ENCODE results near the gene MCTP1. TPM values are rescaled to one million over a fixed set of nuclear protein-coding genes. Genes with fewer than 3 reads are reported as not detected.

MCTP1 gene
- total RNA-seq, 1 experiment from 2014 or later = 5.6 TPM

- no peak for DNase-seq (ENCODE audit: low spot score)
- CTCF ChIA-PET = interaction anchor here (0.7 kb wide), 1 partner anchor 13 kb away, joined by 3 read pairs; no protein-coding TSS in a partner anchor
Measured at GRCh38 chr5:94784536-94785505, 500.1 kb downstream of the MCTP1 start.

GRCh38 chr5:94782383-94782782 lies 502.5 kb downstream of the MCTP1 start:
- peaks cover 13% of the 10 kb centered on the region for H3K4me1 Mint-ChIP-seq
- H3K9me3 Mint-ChIP-seq = no peaks in the 10 kb centered on the region
- ATAC-seq (no peak), DNase-seq (ENCODE audit: low spot score) (no peak)
- TF ChIP-seq NFATC4 (CRISPR knock-in tag; IDR thresholded peaks at IDR 0.05) (no peak), ZBTB21 (CRISPR knock-in tag; IDR thresholded peaks at IDR 0.05; ENCODE audit: borderline replicate concordance) (no peak), FOXJ3 (CRISPR knock-in tag; IDR thresholded peaks at IDR 0.05; ENCODE audit: borderline replicate concordance) (no peak), ZNF396 (CRISPR knock-in tag; IDR thresholded peaks at IDR 0.05; ENCODE audit: borderline replicate concordance) (no peak), GRHL2 (CRISPR knock-in tag; IDR thresholded peaks at IDR 0.05; ENCODE audit: insufficient replicate concordance, severe bottlenecking) (no peak), GTF2I (CRISPR knock-in tag; conservative IDR thresholded peaks at IDR 0.05) (no peak), CBFB (CRISPR knock-in tag; IDR thresholded peaks at IDR 0.05; ENCODE audit: low read depth) (no peak), TP53 (CRISPR knock-in tag; IDR thresholded peaks at IDR 0.05) (no peak), ESRRA (CRISPR knock-in tag; IDR thresholded peaks at IDR 0.05; ENCODE audit: borderline replicate concordance) (no peak), ATF3 (CRISPR knock-in tag; conservative IDR thresholded peaks at IDR 0.05) (no peak), HMGXB4 (CRISPR knock-in tag; IDR thresholded peaks at IDR 0.05) (no peak), ZNF423 (CRISPR knock-in tag; IDR thresholded peaks at IDR 0.05) (no peak), ERG (CRISPR knock-in tag; IDR thresholded peaks at IDR 0.05) (no peak), ZNF512 (CRISPR knock-in tag; IDR thresholded peaks at IDR 0.05; ENCODE audit: borderline replicate concordance) (no peak), ZNF263 (CRISPR knock-in tag; IDR thresholded peaks at IDR 0.05; ENCODE audit: low read depth) (no peak), ATF6 (CRISPR knock-in tag; IDR thresholded peaks at IDR 0.05) (no peak), MXD4 (CRISPR knock-in tag; IDR thresholded peaks at IDR 0.05; ENCODE audit: borderline replicate concordance) (no peak), IRF2 (CRISPR knock-in tag; IDR thresholded peaks at IDR 0.05; ENCODE audit: borderline replicate concordance, low read depth) (no peak)
- CTCF ChIA-PET = interaction anchor here (1.2 kb wide), 1 partner anchor 45 kb away, joined by 3 read pairs; no protein-coding TSS in a partner anchor
- no peaks in the 10 kb centered on the region for H3K36me3 Mint-ChIP-seq
- H3K27me3 Mint-ChIP-seq (ENCODE audit: low read depth) = no peaks in the 10 kb centered on the region
- POLR2A ChIA-PET = no interaction called here
- H3K4me3 Mint-ChIP-seq = no peak overlapping the region
- no peak overlapping the region for H3K27ac Mint-ChIP-seq

More at GRCh38 chr5:94784536-94785505, 500.1 kb downstream of the MCTP1 start:
- Mint-ChIP-seq H3K36me3 (no peaks in the 10 kb centered on the region), H3K27me3 (ENCODE audit: low read depth) (no peaks in the 10 kb centered on the region), H3K27ac (no peak overlapping the region), H3K9me3 (no peaks in the 10 kb centered on the region), H3K4me3 (no peak overlapping the region), H3K4me1 (peaks cover 11% of the 10 kb centered on the region)
- POLR2A ChIA-PET = no interaction called here
- ATAC-seq = no peak
- no peak for TF ChIP-seq ZNF423 (CRISPR knock-in tag; IDR thresholded peaks at IDR 0.05)
- no peak for TF ChIP-seq ZNF263 (CRISPR knock-in tag; IDR thresholded peaks at IDR 0.05; ENCODE audit: low read depth)
- no peak for TF ChIP-seq E2F4 (CRISPR knock-in tag; IDR thresholded peaks at IDR 0.05; ENCODE audit: borderline replicate concordance, low read depth)
- TF ChIP-seq USF1 (CRISPR knock-in tag; IDR thresholded peaks at IDR 0.05) = no peak
- no peak for TF ChIP-seq ZNF396 (CRISPR knock-in tag; IDR thresholded peaks at IDR 0.05; ENCODE audit: borderline replicate concordance)

Measured in WTC11 (cell line).